Measurements from ENCODE around the gene BLTP2. TPM values are rescaled to one million over a fixed set of nuclear protein-coding genes. Genes with fewer than 3 reads are reported as not detected.
A peak's percentile ranks its signal among the peaks of the same experiment; 100 is the strongest.

Gene BLTP2
- total RNA-seq, 1 donor from 2014 or later: 104 TPM

DNA sequence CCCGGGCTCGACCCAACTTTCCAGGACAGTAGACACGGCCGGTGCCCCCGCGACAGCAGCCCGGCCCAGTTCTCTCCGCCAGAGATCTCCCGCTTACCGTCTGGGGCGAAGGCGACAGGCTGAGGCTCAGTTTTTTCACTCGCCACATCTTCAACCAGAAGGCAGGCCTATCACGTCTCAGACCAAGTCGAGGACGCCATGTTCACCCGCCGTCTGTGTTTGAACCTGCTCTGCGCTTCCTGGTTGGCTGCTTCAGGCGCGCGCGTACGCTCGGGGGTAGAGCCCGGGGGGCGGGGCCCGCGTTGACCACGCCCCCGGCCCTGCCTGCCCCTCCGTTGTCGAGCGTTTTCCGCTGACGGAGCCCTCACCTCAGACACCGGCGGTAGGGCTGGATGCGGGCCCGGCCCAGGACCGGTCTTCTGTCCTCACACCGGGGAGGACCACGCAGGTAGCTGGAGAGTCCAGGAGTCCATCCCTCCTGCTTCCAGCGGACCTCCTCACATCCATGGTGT is 46.1 kb downstream of the BLTP2 start, which contains the start of gene SPAG5:
Gene SPAG5 (minus strand): TSS at position 227 of the 512 bp plus-strand sequence. CDS start 79 bp downstream, at position 148.
- peak; percentile 96 for DNase-seq

GRCh38 chr17:28598389-28598788 is 46.6 kb downstream of the BLTP2 start:
- DNase-seq: no peak

GRCh38 chr17:28597606-28598383 is 47.2 kb downstream of the BLTP2 start:
- DNase-seq: no peak

Other genes starting within 250 kb of the BLTP2 start
- gene SLC46A1, start 238.9 kb downstream of the BLTP2 start, total RNA-seq: 6.5 TPM
- 1.1 TPM for gene SLC13A2, start 171.5 kb downstream of the BLTP2 start, total RNA-seq
- gene FOXN1, start 138.8 kb downstream of the BLTP2 start, total RNA-seq: 0.21 TPM
- 15.1 TPM for gene UNC119, start 92.5 kb downstream of the BLTP2 start, total RNA-seq
- 52.4 TPM for gene PIGS, start 73.6 kb downstream of the BLTP2 start, total RNA-seq
- gene ALDOC, start 68.3 kb downstream of the BLTP2 start, total RNA-seq: 10.7 TPM
- gene SPAG5, start 46.1 kb downstream of the BLTP2 start, total RNA-seq: 12.0 TPM
- 6.9 TPM for gene RSKR, start 31.0 kb downstream of the BLTP2 start, total RNA-seq
- 41.4 TPM for gene SDF2, start 16.7 kb upstream of the BLTP2 start, total RNA-seq
- 51.7 TPM for gene SUPT6H, start 17.0 kb upstream of the BLTP2 start, total RNA-seq
- gene PROCA1, start 66.7 kb upstream of the BLTP2 start, total RNA-seq: 0.21 TPM
- 78.9 TPM for gene RAB34, start 72.7 kb upstream of the BLTP2 start, total RNA-seq
- 554 TPM for gene RPL23A, start 74.8 kb upstream of the BLTP2 start, total RNA-seq
- not detected for gene TLCD1, start 81.1 kb upstream of the BLTP2 start, total RNA-seq
- gene NEK8, start 83.6 kb upstream of the BLTP2 start, total RNA-seq: 4.1 TPM
- 18.6 TPM for gene TRAF4, start 98.9 kb upstream of the BLTP2 start, total RNA-seq
- 3.2 TPM for gene FAM222B, start 197.6 kb upstream of the BLTP2 start, total RNA-seq
- 30.4 TPM for gene ERAL1, start 209.9 kb upstream of the BLTP2 start, total RNA-seq

Data from tongue (tissue), 2 donors.